ENCODE results near the gene ZCCHC7.

The ZCCHC7 gene

GRCh38 chr9:37380570-37380969 is 260.2 kb downstream of the ZCCHC7 start:
- no peak overlapping the region for H3K4me3 ChIP-seq (replicated peaks; ENCODE audit: insufficient read depth, low read length)
- DNase-seq (ENCODE audit: low read depth in 1 of 2, low spot score in 1 of 2), result no peak
- H3K27ac ChIP-seq (replicated peaks), result no peak overlapping the region
- H3K27me3 ChIP-seq (ENCODE audit: insufficient read depth, poor library complexity, severe bottlenecking), result no peaks in the 10 kb centered on the region
- TF ChIP-seq GABPA (IDR thresholded peaks at IDR 0.05; ENCODE audit: low read depth) (no peak), SPI1 (IDR thresholded peaks at IDR 0.05; ENCODE audit: borderline replicate concordance, low read depth) (no peak), POLR2AphosphoS5 (IDR thresholded peaks at IDR 0.05; ENCODE audit: low read depth) (no peak)
- TF ChIP-seq, protein P1, sequence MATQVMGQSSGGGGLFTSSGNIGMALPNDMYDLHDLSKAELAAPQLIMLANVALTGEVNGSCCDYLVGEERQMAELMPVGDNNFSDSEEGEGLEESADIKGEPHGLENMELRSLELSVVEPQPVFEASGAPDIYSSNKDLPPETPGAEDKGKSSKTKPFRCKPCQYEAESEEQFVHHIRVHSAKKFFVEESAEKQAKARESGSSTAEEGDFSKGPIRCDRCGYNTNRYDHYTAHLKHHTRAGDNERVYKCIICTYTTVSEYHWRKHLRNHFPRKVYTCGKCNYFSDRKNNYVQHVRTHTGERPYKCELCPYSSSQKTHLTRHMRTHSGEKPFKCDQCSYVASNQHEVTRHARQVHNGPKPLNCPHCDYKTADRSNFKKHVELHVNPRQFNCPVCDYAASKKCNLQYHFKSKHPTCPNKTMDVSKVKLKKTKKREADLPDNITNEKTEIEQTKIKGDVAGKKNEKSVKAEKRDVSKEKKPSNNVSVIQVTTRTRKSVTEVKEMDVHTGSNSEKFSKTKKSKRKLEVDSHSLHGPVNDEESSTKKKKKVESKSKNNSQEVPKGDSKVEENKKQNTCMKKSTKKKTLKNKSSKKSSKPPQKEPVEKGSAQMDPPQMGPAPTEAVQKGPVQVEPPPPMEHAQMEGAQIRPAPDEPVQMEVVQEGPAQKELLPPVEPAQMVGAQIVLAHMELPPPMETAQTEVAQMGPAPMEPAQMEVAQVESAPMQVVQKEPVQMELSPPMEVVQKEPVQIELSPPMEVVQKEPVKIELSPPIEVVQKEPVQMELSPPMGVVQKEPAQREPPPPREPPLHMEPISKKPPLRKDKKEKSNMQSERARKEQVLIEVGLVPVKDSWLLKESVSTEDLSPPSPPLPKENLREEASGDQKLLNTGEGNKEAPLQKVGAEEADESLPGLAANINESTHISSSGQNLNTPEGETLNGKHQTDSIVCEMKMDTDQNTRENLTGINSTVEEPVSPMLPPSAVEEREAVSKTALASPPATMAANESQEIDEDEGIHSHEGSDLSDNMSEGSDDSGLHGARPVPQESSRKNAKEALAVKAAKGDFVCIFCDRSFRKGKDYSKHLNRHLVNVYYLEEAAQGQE (IDR thresholded peaks at IDR 0.05; ENCODE audit: insufficient replicate concordance, low read depth), result no peak
- TF ChIP-seq, protein P2, sequence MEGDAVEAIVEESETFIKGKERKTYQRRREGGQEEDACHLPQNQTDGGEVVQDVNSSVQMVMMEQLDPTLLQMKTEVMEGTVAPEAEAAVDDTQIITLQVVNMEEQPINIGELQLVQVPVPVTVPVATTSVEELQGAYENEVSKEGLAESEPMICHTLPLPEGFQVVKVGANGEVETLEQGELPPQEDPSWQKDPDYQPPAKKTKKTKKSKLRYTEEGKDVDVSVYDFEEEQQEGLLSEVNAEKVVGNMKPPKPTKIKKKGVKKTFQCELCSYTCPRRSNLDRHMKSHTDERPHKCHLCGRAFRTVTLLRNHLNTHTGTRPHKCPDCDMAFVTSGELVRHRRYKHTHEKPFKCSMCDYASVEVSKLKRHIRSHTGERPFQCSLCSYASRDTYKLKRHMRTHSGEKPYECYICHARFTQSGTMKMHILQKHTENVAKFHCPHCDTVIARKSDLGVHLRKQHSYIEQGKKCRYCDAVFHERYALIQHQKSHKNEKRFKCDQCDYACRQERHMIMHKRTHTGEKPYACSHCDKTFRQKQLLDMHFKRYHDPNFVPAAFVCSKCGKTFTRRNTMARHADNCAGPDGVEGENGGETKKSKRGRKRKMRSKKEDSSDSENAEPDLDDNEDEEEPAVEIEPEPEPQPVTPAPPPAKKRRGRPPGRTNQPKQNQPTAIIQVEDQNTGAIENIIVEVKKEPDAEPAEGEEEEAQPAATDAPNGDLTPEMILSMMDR (IDR thresholded peaks at IDR 0.05; ENCODE audit: insufficient read depth, low read length), result no peak

GRCh38 chr9:37381094-37381741 is 260.8 kb downstream of the ZCCHC7 start:
- no peaks in the 10 kb centered on the region for H3K27me3 ChIP-seq (ENCODE audit: insufficient read depth, poor library complexity, severe bottlenecking)
- H3K4me3 ChIP-seq (replicated peaks; ENCODE audit: insufficient read depth, low read length), result no peak overlapping the region
- TF ChIP-seq POLR2AphosphoS5 (IDR thresholded peaks at IDR 0.05; ENCODE audit: low read depth), result no peak
- TF ChIP-seq GABPA (IDR thresholded peaks at IDR 0.05; ENCODE audit: low read depth), result no peak
- TF ChIP-seq, protein P2 (IDR thresholded peaks at IDR 0.05; ENCODE audit: insufficient read depth, low read length), result no peak
- TF ChIP-seq, protein P1 (IDR thresholded peaks at IDR 0.05; ENCODE audit: insufficient replicate concordance, low read depth), result no peak
- TF ChIP-seq SPI1 (IDR thresholded peaks at IDR 0.05; ENCODE audit: borderline replicate concordance, low read depth), result no peak
- no peak overlapping the region for H3K27ac ChIP-seq (replicated peaks)
- DNase-seq (ENCODE audit: low read depth in 1 of 2, low spot score in 1 of 2), result no peak

DNA sequence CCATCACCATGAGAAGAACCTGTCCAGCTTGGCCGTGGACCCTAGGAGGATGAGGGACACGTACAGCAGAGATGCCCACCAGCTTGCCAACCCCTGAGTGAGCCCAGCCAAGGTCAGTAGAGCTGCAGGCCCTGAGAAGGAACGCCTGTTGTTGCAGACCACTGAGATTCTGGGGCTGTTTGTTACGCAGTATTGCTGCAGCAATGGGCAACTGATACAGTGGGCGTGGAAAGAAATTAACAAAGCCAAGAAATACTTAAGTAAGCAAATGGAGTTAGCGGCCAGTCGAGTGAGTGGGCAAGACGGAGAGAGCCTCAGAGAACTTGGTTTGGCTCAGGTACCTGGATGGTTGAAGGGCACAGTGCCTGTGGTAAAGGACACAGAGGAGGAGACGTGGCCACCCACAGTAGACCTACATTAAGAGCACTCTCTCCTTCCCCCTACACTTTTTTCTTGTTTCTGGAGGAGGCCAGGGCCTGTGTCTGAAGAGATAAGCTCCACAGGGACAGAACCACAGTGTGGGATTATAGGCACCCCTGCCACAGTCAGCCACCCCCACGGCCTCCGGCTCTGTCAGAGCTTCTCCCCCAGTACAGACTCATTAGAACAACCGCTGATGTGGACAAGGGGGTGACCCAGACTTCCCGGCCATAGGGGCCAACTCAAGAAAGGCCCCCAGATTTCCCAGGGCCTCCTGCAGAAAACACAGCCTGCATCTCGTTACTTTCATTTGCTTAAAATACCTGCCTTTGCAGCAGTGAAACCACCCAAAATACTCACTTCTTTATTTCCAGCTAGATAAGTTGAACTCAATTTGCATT is 262.0 kb downstream of the ZCCHC7 start:
- no peak for TF ChIP-seq POLR2AphosphoS5 (IDR thresholded peaks at IDR 0.05; ENCODE audit: low read depth)
- TF ChIP-seq, protein P1 (IDR thresholded peaks at IDR 0.05; ENCODE audit: insufficient replicate concordance, low read depth), result no peak
- no peak for TF ChIP-seq GABPA (IDR thresholded peaks at IDR 0.05; ENCODE audit: low read depth)
- TF ChIP-seq, protein P2 (IDR thresholded peaks at IDR 0.05; ENCODE audit: insufficient read depth, low read length), result no peak
- no peak for TF ChIP-seq SPI1 (IDR thresholded peaks at IDR 0.05; ENCODE audit: borderline replicate concordance, low read depth)
- Histone ChIP-seq H3K4me3 (replicated peaks; ENCODE audit: insufficient read depth, low read length) (no peak overlapping the region), H3K27ac (replicated peaks) (no peak overlapping the region)

More for the DNA sequence above, 262.0 kb downstream of the ZCCHC7 start:
- H3K27me3 ChIP-seq (ENCODE audit: insufficient read depth, poor library complexity, severe bottlenecking), result no peaks in the 10 kb centered on the region
- no peak for DNase-seq (ENCODE audit: low read depth in 1 of 2, low spot score in 1 of 2)

Measured in HL-60 (cell line).